PC-9 (cell line): Measurements from ENCODE around the gene MGAT3. TPM values are rescaled to one million over a fixed set of nuclear protein-coding genes. Genes with fewer than 3 reads are reported as not detected.
A peak's percentile ranks its signal among the peaks of the same experiment; 100 is the strongest.

Experiments
- BruUV-seq: library from RNA; stranded (reverse); fragments of 400-500 nt; replicated peaks from 2 replicates; lab custom pipeline; 2021; lab: Mats Ljungman, UMichigan
- CTCF ChIA-PET: fragments of 300-600 bp; sonication (Branson Sonifier 250); formaldehyde crosslinking; loops from one replicate; lab custom pipeline; 2022; ENCODE audit warnings: antibody characterized with exemption; lab: Charles Lee
- POLR2A ChIA-PET: fragments of 300-600 bp; sonication (Branson Sonifier 250); formaldehyde crosslinking; loops from one replicate; lab custom pipeline; 2022; ENCODE audit warnings: antibody characterized with exemption; ENCODE audit not compliant: unreplicated experiment; lab: Charles Lee
- DNase-seq, 2 experiments: peaks; one replicate each; pipeline versions ENCODE4 v3.0.0 to v3.0.0-alpha.2; 2015 to 2022; ENCODE audit warnings: mixed read lengths in 1 of 2
- H2AFZ ChIP-seq: fragments of 200-600 bp; sonication (generic); 2 replicates; pipeline ENCODE4 v1.8.1; 2017; ENCODE audit warnings: antibody characterized with exemption
- H3F3A ChIP-seq: fragments of 200-600 bp; sonication (generic); 2 replicates; pipeline ENCODE4 v1.8.1; 2017; ENCODE audit warnings: antibody characterized with exemption, mild to moderate bottlenecking, low read depth; ENCODE audit not compliant: insufficient read depth
- H3K27ac ChIP-seq: fragments of 200-600 bp; sonication (generic); 2 replicates; pipeline ENCODE4 v1.6.1; 2016; ENCODE audit warnings: mixed run types
- H3K27me3 ChIP-seq: fragments of 200-600 bp; sonication (generic); 2 replicates; pipeline ENCODE4 v1.6.1; 2016; ENCODE audit warnings: low read depth, mixed run types; ENCODE audit not compliant: insufficient read depth
- H3K36me3 ChIP-seq: fragments of 200-600 bp; sonication (generic); 2 replicates; pipeline ENCODE4 v1.6.1; 2016; ENCODE audit warnings: low read depth, mixed run types
- H3K4me1 ChIP-seq: fragments of 200-600 bp; sonication (generic); replicated peaks from 2 replicates; pipeline ENCODE4 v1.6.1; 2016; ENCODE audit warnings: mixed run types; ENCODE audit not compliant: insufficient read depth
- H3K4me2 ChIP-seq: fragments of 200-600 bp; sonication (generic); 2 replicates; pipeline ENCODE4 v1.6.1; 2017; ENCODE audit warnings: mixed run types
- H3K4me3 ChIP-seq: fragments of 200-600 bp; sonication (generic); 2 replicates; pipeline ENCODE4 v1.6.1; 2016; ENCODE audit warnings: mixed run types
- H3K79me2 ChIP-seq: fragments of 200-600 bp; sonication (generic); 2 replicates; pipeline ENCODE4 v1.6.1; 2017; ENCODE audit warnings: low read depth, mixed run types
- H3K9me2 ChIP-seq: fragments of 200-600 bp; sonication (generic); 2 replicates; pipeline ENCODE4 v1.8.1; 2017; ENCODE audit warnings: mild to moderate bottlenecking; ENCODE audit not compliant: insufficient read depth
- H3K9me3 ChIP-seq: fragments of 200-600 bp; sonication (generic); 2 replicates; pipeline ENCODE4 v1.8.1; 2016; ENCODE audit warnings: low read depth; ENCODE audit not compliant: insufficient read depth
- H4K20me1 ChIP-seq: fragments of 200-600 bp; sonication (generic); 2 replicates; pipeline ENCODE4 v1.8.1; 2017; ENCODE audit not compliant: insufficient read depth
- CTCF ChIP-seq: fragments of 200-600 bp; sonication (generic); conservative IDR thresholded peaks from 2 replicates; pipeline ENCODE4 v1.6.1; 2017; ENCODE audit warnings: mixed run types, antibody characterized with exemption, mild to moderate bottlenecking, moderate library complexity
- EZH2 ChIP-seq: fragments of 200-600 bp; sonication (generic); IDR thresholded peaks from 2 replicates; pipeline ENCODE4 v1.8.0; 2017; ENCODE audit warnings: antibody characterized with exemption, low read depth
- intact Hi-C: fragments of 100-400 bp; cut with micrococcal nuclease; formaldehyde crosslinking; loops from one replicate; pipeline ENCODE4 v1.10.0; 2022; ENCODE audit not compliant: unreplicated experiment
- total RNA-seq: library from RNA; stranded (reverse); gene quantifications from 2 replicates; pipeline ENCODE4 v1.2.3, GENCODE V29; 2021

Gene MGAT3
- total RNA-seq, 1 experiment from 2014 or later = not detected

GRCh38 chr22:39524753-39525657 is 68.2 kb downstream of the MGAT3 start:
- Histone ChIP-seq H3K4me2 (no peak overlapping the region), H3F3A (peaks cover 85% of the 10 kb centered on the region), H3K79me2 (peaks cover 46% of the 10 kb centered on the region), H3K9me3 (no peaks in the 10 kb centered on the region), H3K27me3 (no peaks in the 10 kb centered on the region), H3K9me2 (no peaks in the 10 kb centered on the region), H2AFZ (no peak overlapping the region), H4K20me1 (peaks cover 81% of the 10 kb centered on the region), H3K4me3 (no peak overlapping the region), H3K4me1 (peaks cover 43% of the 10 kb centered on the region), H3K27ac (peak overlapping the region; percentile 17; the same call in 1 of the 2 replicates), H3K36me3 (peaks cover 40% of the 10 kb centered on the region)
- TF ChIP-seq EZH2 (no peak), CTCF (no peak)
- intact Hi-C loops = loop anchor here (5.0 to 10.0 kb wide), 5 partner anchors 280 to 773 kb away; partner anchors contain the start of genes CBX7 and PDGFB
- no TSS peak for BruUV-seq
- DNase-seq = peak in 1 of 2 experiments; percentile 33
- ChIA-PET POLR2A (interaction anchor here (0.5 to 0.6 kb wide), 4 partner anchors 24 to 500 kb away, joined by 3 to 15 read pairs (median 3); partner anchors contain the start of gene TAB1), CTCF (interaction anchor here (0.9 kb wide), 1 partner anchor 187 kb away, joined by 3 read pairs; no protein-coding TSS in a partner anchor)

- Histone ChIP-seq H3F3A (peaks cover 91% of the 10 kb centered on the region), H3K27me3 (no peaks in the 10 kb centered on the region), H3K27ac (peak overlapping the region; percentile 17; the same call in 1 of the 2 replicates), H3K4me2 (no peak overlapping the region), H4K20me1 (peaks cover 81% of the 10 kb centered on the region), H3K79me2 (peaks cover 50% of the 10 kb centered on the region), H3K4me3 (no peak overlapping the region), H3K9me2 (no peaks in the 10 kb centered on the region), H3K4me1 (peaks cover 43% of the 10 kb centered on the region), H3K36me3 (peaks cover 40% of the 10 kb centered on the region), H3K9me3 (no peaks in the 10 kb centered on the region), H2AFZ (no peak overlapping the region)
- no TSS peak for BruUV-seq
- POLR2A ChIA-PET = interaction anchor here (0.7 kb wide), 1 partner anchor 110 kb away, joined by 3 read pairs; no protein-coding TSS in a partner anchor
- TF ChIP-seq EZH2 (no peak), CTCF (no peak)
- intact Hi-C loops = loop anchor here (5.0 to 10.0 kb wide), 3 partner anchors 281 to 758 kb away; partner anchors contain the start of gene PDGFB
- CTCF ChIA-PET = interaction anchor here (0.7 kb wide), 1 partner anchor 24 kb away, joined by 3 read pairs; the partner anchor contains the start of gene MIEF1
- peak in 1 of 2 experiments; percentile 29 for DNase-seq
Observed at GRCh38 chr22:39525658-39525975, 68.8 kb downstream of the MGAT3 start.

GRCh38 chr22:39526736-39527171 is 69.9 kb downstream of the MGAT3 start:
- TF ChIP-seq EZH2 = no peak
- no peak for TF ChIP-seq CTCF
- no TSS peak for BruUV-seq
- Histone ChIP-seq H3F3A (peaks cover 94% of the 10 kb centered on the region), H3K4me2 (no peak overlapping the region), H3K4me3 (no peak overlapping the region), H3K79me2 (peaks cover 50% of the 10 kb centered on the region), H3K9me3 (no peaks in the 10 kb centered on the region), H3K36me3 (peaks cover 32% of the 10 kb centered on the region), H4K20me1 (peaks cover 75% of the 10 kb centered on the region), H2AFZ (no peak overlapping the region), H3K4me1 (peaks cover 52% of the 10 kb centered on the region), H3K27ac (0 out of 2 replicates have a peak overlapping the region, but pooled peaks have one; percentile 19), H3K27me3 (no peaks in the 10 kb centered on the region), H3K9me2 (no peaks in the 10 kb centered on the region)
- POLR2A ChIA-PET = no interaction called here
- CTCF ChIA-PET = interaction anchor here (0.6 to 0.7 kb wide), 4 partner anchors 127 to 788 kb away, joined by 3 to 10 read pairs (median 6); partner anchors contain the start of gene TAB1
- peak in 1 of 2 experiments; percentile 35 for DNase-seq
- intact Hi-C loops = loop anchor here (5.0 to 10.0 kb wide), 3 partner anchors 282 to 759 kb away; partner anchors contain the start of gene PDGFB
